Measurements from ENCODE around the gene OR5B12.
"Not testable (repeated sequence)": the region's sequence is repeated elsewhere in the genome, so short reads cannot be mapped to it uniquely, and the experiment has no call there.

OR5B12 gene

GRCh38 chr11:58442136-58442535 is at the start of gene OR5B12:
OR5B12 (minus strand) TSS chr11:58442236; CDS start chr11:58440151, 2,085 bp downstream.
- no peak for DNase-seq

- no peak for DNase-seq
Measured at GRCh38 chr11:58490827-58491226, 48.8 kb upstream of the OR5B12 start.

GRCh38 chr11:58487170-58487569 is 45.1 kb upstream of the OR5B12 start:
- no peak for DNase-seq

- no peak for DNase-seq
Measured at GRCh38 chr11:58485961-58486360, 43.9 kb upstream of the OR5B12 start.

- DNase-seq, result no peak
Measured at GRCh38 chr11:58471892-58472291, 29.9 kb upstream of the OR5B12 start.

GRCh38 chr11:58466293-58466692 is 24.3 kb upstream of the OR5B12 start:
- no peak for DNase-seq

- DNase-seq, result no peak
Measured at GRCh38 chr11:58465690-58466089, 23.7 kb upstream of the OR5B12 start.

- no peak for DNase-seq
Measured at GRCh38 chr11:58451585-58451984, 9.5 kb upstream of the OR5B12 start.

GRCh38 chr11:58446294-58446693 is 4.3 kb upstream of the OR5B12 start:
- no peak for DNase-seq

GRCh38 chr11:58444300-58444699 is 2.3 kb upstream of the OR5B12 start:
- no peak for DNase-seq

GRCh38 chr11:58438486-58438885 is 3.5 kb downstream of the OR5B12 start:
- DNase-seq, result no peak

GRCh38 chr11:58434217-58434616 is 7.8 kb downstream of the OR5B12 start:
- no peak for DNase-seq

- no peak for DNase-seq
Measured at GRCh38 chr11:58433638-58434203, 8.3 kb downstream of the OR5B12 start.

GRCh38 chr11:58429273-58429672 is 12.8 kb downstream of the OR5B12 start:
- no peak for DNase-seq

GRCh38 chr11:58428021-58428420 is 14.0 kb downstream of the OR5B12 start, which contains the start of gene OR5B2:
OR5B2 (minus strand) TSS chr11:58428121; CDS start chr11:58423261, 4,860 bp downstream.
- no peak for DNase-seq

- no peak for DNase-seq
Measured at GRCh38 chr11:58406774-58407173, 35.3 kb downstream of the OR5B12 start, which contains the start of gene OR5B3. OR5B3 (minus strand) TSS chr11:58406874; CDS start chr11:58403409, 3,465 bp downstream.

- DNase-seq, result not testable (repeated sequence)
Measured at GRCh38 chr11:58399622-58400021, 42.4 kb downstream of the OR5B12 start.

- DNase-seq, result no peak
Measured at GRCh38 chr11:58395581-58395980, 46.5 kb downstream of the OR5B12 start.

GRCh38 chr11:58394195-58394594 is 47.8 kb downstream of the OR5B12 start:
- no peak for DNase-seq

- DNase-seq, result no peak
Measured at GRCh38 chr11:58392746-58393145, 49.3 kb downstream of the OR5B12 start.

- no peak for DNase-seq
Measured at GRCh38 chr11:58391879-58392278, 50.2 kb downstream of the OR5B12 start.

GRCh38 chr11:58390551-58391063 is 51.4 kb downstream of the OR5B12 start:
- no peak for DNase-seq
